ENCODE data around the gene FAM117B.
"Not testable (repeated sequence)": the region's sequence is repeated elsewhere in the genome, so short reads cannot be mapped to it uniquely, and the experiment has no call there.

FAM117B gene

GRCh38 chr2:202638721-202639120 is 4.0 kb downstream of the FAM117B start:
- no peak for DNase-seq (ENCODE audit: low read depth in 3 of 3)

GRCh38 chr2:202639231-202639630 is 4.5 kb downstream of the FAM117B start:
- no peak for DNase-seq (ENCODE audit: low read depth in 3 of 3)

- no peak for DNase-seq (ENCODE audit: low read depth in 3 of 3)
Observed at GRCh38 chr2:202642567-202642966, 7.8 kb downstream of the FAM117B start.

- DNase-seq (ENCODE audit: low read depth in 3 of 3): no peak
Observed at GRCh38 chr2:202643012-202643858, 8.5 kb downstream of the FAM117B start.

- no peak for DNase-seq (ENCODE audit: low read depth in 3 of 3)
Observed at GRCh38 chr2:202652119-202652518, 17.4 kb downstream of the FAM117B start.

GRCh38 chr2:202653890-202654289 is 19.1 kb downstream of the FAM117B start:
- no peak for DNase-seq (ENCODE audit: low read depth in 3 of 3)

GRCh38 chr2:202657876-202658275 is 23.1 kb downstream of the FAM117B start:
- no peak for DNase-seq (ENCODE audit: low read depth in 3 of 3)

GRCh38 chr2:202660796-202661195 is 26.0 kb downstream of the FAM117B start:
- DNase-seq (ENCODE audit: low read depth in 3 of 3): no peak

GRCh38 chr2:202669841-202670240 is 35.1 kb downstream of the FAM117B start:
- DNase-seq (ENCODE audit: low read depth in 3 of 3): no peak

GRCh38 chr2:202671317-202672035 is 36.7 kb downstream of the FAM117B start:
- no peak for DNase-seq (ENCODE audit: low read depth in 3 of 3)

GRCh38 chr2:202675097-202675496 is 40.3 kb downstream of the FAM117B start:
- DNase-seq (ENCODE audit: low read depth in 3 of 3): not testable (repeated sequence)

- no peak for DNase-seq (ENCODE audit: low read depth in 3 of 3)
Observed at GRCh38 chr2:202679980-202680379, 45.2 kb downstream of the FAM117B start.

GRCh38 chr2:202680512-202680911 is 45.7 kb downstream of the FAM117B start:
- no peak for DNase-seq (ENCODE audit: low read depth in 3 of 3)

GRCh38 chr2:202681688-202682205 is 47.0 kb downstream of the FAM117B start:
- no peak for DNase-seq (ENCODE audit: low read depth in 3 of 3)

GRCh38 chr2:202682274-202682673 is 47.5 kb downstream of the FAM117B start:
- no peak for DNase-seq (ENCODE audit: low read depth in 3 of 3)

GRCh38 chr2:202687276-202687675 is 52.5 kb downstream of the FAM117B start:
- DNase-seq (ENCODE audit: low read depth in 3 of 3): no peak

GRCh38 chr2:202689459-202689858 is 54.7 kb downstream of the FAM117B start:
- DNase-seq (ENCODE audit: low read depth in 3 of 3): no peak

- no peak for DNase-seq (ENCODE audit: low read depth in 3 of 3)
Observed at GRCh38 chr2:202689898-202690297, 55.1 kb downstream of the FAM117B start.

- no peak for DNase-seq (ENCODE audit: low read depth in 3 of 3)
Observed at GRCh38 chr2:202690321-202690900, 55.6 kb downstream of the FAM117B start.

GRCh38 chr2:202693503-202693902 is 58.7 kb downstream of the FAM117B start:
- DNase-seq (ENCODE audit: low read depth in 3 of 3): no peak

GRCh38 chr2:202695166-202695565 is 60.4 kb downstream of the FAM117B start:
- DNase-seq (ENCODE audit: low read depth in 3 of 3): no peak
